Stimulated activated naive CD8-positive, alpha-beta T cell treated with anti-CD3 and anti-CD28 coated beads, Interleukin-15, Interleukin-2, amounts not matched to agents 100 ng/mL and 50 ng/mL, for 24 hours (primary cell): ENCODE measurements around the gene EGLN3.
A peak's percentile ranks its signal among the peaks of the same experiment; 100 is the strongest.

Experiments used
- H3K27ac Mint-ChIP-seq: one replicate; pipeline ENCODE4 v1.8.0; 2021; ENCODE audit warnings: mild to moderate bottlenecking, mixed read lengths
- H3K27me3 Mint-ChIP-seq: one replicate; pipeline ENCODE4 v1.8.0; 2021; ENCODE audit warnings: mixed read lengths
- H3K36me3 Mint-ChIP-seq: one replicate; pipeline ENCODE4 v1.8.0; 2021; ENCODE audit warnings: low read depth, mixed read lengths
- H3K4me1 Mint-ChIP-seq: one replicate; pipeline ENCODE4 v1.8.0; 2021; ENCODE audit warnings: low read depth, mixed read lengths
- H3K4me3 Mint-ChIP-seq: one replicate; pipeline ENCODE4 v1.8.0; 2021; ENCODE audit warnings: mild to moderate bottlenecking, mixed read lengths
- H3K9me3 Mint-ChIP-seq: one replicate; pipeline ENCODE4 v1.8.0; 2021; ENCODE audit warnings: mixed read lengths

The EGLN3 gene

DNA sequence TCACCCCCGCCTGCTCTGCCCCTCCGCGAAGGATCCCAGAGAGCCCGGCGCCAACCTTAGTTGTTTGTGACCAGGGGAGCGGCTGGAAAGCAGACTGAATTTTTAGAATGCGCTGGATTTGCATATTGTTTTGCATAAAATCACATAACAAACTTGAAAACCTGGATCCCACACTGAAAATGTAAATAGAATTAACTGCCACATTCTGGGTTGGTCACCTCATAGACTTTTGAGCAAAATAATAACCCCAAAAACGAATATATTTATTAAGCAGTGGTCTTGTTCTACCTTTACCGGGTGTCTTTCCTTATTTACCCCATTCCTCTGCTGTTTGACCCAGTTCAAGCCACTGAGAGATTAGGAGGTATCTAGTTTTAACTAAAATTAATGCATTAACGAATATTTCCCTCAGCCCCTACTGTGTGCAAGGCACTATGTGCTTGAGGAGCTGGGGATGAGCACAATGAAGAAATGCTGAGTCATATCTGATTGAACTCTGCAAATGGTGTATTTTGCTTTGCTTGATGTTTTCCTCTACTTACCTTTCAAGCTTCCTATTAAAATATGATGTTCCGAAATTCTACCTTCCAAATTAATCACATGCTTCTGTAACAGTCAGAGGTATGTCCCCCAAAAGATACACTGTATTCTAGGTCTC is 438 bp upstream of the EGLN3 start:
- Mint-ChIP-seq H3K27ac (no peak overlapping the region), H3K4me1 (peaks cover 21% of the 10 kb centered on the region), H3K9me3 (no peaks in the 10 kb centered on the region), H3K27me3 (peaks cover 73% of the 10 kb centered on the region), H3K4me3 (peak overlapping the region; percentile 84), H3K36me3 (no peaks in the 10 kb centered on the region)

- Mint-ChIP-seq H3K4me3 (peak overlapping the region; percentile 84), H3K27ac (no peak overlapping the region), H3K27me3 (peaks cover 62% of the 10 kb centered on the region), H3K4me1 (peaks cover 21% of the 10 kb centered on the region), H3K36me3 (no peaks in the 10 kb centered on the region), H3K9me3 (no peaks in the 10 kb centered on the region)
Observed at GRCh38 chr14:33949411-33949893, 1.4 kb downstream of the EGLN3 start.

DNA sequence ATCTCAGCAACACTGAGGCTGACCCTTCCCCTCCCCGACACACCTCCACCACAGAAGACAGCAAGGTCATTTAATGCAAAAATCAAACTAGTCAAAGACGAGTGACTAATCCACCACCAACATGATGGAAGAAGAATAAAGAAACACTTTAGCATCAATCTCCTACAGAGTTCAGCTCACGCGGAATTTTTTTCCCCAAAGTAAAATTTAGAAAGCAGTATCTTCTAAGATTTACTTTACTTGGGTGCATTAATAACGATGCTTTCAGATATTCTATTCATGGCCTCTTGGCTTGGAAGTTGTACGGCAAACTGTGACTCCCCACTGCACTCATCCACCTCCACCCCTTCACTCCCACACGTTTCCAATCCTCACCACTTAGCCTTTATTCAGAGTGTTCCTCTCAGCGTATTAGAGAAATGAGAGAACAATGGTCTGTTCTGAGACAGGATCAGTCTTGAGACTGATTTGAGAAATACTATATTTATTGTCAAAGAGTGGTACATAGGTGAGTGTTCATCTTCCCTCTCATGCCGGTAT is 1.9 kb downstream of the EGLN3 start:
- Mint-ChIP-seq H3K27me3 (peaks cover 57% of the 10 kb centered on the region), H3K36me3 (no peaks in the 10 kb centered on the region), H3K4me3 (peak overlapping the region; percentile 84), H3K27ac (no peak overlapping the region), H3K4me1 (peaks cover 21% of the 10 kb centered on the region), H3K9me3 (no peaks in the 10 kb centered on the region)

DNA sequence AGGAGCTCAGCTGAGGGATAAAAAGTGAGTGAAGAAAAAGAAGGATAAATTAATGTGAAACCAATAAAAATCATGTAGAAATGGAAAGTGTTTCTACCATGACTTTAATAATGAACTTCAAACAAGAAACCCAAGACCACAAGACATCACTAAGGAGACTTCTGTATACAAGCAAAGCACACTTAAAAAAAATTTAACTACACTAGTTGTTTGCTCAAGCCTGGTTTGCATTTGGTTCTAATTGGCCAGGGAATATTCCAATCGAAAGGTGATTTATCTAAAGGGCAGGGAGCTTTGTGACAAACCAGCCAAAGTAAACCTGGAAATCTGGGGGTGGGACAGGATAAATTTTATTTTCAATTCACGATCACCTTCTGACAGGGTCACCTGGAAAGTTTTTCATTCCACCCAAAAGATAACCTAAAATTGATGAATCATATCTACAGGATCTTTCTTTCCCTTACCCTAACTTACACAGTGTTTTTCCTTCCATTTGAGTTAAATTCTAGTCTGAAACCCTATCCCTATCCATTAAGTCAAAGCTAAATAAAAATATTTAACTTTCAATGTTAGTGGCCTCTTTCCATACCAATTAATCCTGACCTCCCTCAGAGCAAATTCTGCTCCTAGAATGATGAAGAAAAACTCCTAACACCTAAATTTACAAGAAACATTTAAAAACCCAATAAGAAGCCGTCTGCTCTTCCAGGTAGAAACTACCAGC is 2.6 kb downstream of the EGLN3 start:
- H3K36me3 Mint-ChIP-seq = no peaks in the 10 kb centered on the region
- H3K27me3 Mint-ChIP-seq = peaks cover 52% of the 10 kb centered on the region
- peak overlapping the region; percentile 5 for H3K4me3 Mint-ChIP-seq
- H3K27ac Mint-ChIP-seq = no peak overlapping the region
- H3K9me3 Mint-ChIP-seq = no peaks in the 10 kb centered on the region
- H3K4me1 Mint-ChIP-seq = peaks cover 21% of the 10 kb centered on the region

DNA sequence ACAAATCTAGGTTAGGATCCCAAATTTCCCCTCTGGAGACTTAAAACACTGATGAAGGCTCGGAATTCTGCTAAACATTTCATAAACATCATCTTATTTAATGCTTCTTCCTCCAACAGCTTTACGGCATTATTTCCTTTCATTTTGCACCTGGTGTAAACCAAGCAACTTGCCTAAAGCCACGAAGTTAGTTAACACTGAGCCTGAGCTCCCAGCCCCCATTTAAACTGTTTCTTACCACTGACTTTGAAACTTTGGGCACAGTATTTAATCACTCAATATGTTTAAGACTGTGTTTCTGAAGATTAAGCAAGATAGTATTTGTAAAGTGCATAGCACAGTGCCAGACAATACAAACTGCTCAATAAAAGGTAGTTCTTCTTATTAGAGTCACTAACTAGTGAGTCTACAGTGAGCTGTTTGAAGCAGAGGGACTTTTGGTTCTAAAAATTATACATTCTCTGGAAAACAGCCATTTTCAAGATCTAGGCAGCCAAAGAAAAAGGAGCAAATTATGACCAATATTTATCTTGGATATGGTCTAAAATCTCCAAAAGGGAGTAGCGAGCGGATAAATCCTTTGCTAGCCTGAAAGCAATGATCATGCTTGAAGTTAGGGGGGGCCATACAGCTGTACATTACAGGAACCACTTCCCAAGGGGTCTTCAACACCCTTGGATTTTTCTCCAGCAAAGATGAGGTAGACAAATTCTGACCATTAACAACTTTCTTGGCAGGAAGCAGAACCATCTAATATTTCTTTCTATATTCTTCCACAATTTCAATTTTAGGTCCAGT is 4.0 kb downstream of the EGLN3 start:
- H3K9me3 Mint-ChIP-seq = no peaks in the 10 kb centered on the region
- H3K4me3 Mint-ChIP-seq = peak overlapping the region; percentile 14
- peaks cover 21% of the 10 kb centered on the region for H3K4me1 Mint-ChIP-seq
- no peaks in the 10 kb centered on the region for H3K36me3 Mint-ChIP-seq
- peaks cover 41% of the 10 kb centered on the region for H3K27me3 Mint-ChIP-seq
- H3K27ac Mint-ChIP-seq = no peak overlapping the region

DNA sequence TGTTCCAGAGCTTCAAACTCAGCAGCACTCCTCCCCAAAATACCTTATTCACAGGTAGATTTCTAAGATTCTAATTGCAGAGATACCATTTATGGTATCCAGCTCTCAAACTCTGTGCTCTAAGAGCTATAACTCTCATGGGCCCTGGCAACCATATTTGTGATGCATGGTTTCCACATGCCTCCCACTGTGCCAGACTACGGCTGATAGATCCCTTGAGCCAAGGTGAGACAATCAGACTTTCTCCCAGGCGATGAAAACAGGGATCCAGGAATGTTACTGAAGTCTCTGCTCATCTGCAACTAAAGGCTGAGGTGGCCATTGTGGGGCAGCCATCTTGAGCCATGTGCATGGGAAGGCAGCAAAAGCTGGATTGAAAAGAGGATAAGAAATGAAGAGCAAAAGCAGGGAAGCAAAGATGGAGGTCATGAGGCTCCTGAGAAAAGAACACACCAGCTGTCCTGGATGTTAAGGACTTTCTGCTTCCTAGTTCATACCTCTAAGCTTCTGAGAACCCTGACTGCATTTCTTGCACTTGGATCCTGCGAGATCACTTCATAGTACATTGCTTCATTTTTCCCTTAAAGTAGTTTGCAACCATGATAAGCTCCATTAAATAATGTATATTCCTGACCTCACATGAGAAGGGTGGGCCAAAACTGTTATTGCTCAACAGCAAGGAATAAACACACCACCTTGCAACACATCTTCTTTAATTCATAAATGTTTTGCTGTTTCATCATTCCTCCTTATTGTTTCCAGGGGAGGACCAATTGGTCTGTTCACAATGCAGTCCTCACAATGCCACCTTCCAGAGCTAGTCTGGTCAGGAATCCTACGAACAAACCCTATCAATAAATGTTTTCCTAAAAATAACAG is 5.4 kb downstream of the EGLN3 start:
- peaks cover 13% of the 10 kb centered on the region for H3K4me1 Mint-ChIP-seq
- no peak overlapping the region for H3K4me3 Mint-ChIP-seq
- H3K9me3 Mint-ChIP-seq = no peaks in the 10 kb centered on the region
- H3K27ac Mint-ChIP-seq = no peak overlapping the region
- peaks cover 30% of the 10 kb centered on the region for H3K27me3 Mint-ChIP-seq
- no peaks in the 10 kb centered on the region for H3K36me3 Mint-ChIP-seq

DNA sequence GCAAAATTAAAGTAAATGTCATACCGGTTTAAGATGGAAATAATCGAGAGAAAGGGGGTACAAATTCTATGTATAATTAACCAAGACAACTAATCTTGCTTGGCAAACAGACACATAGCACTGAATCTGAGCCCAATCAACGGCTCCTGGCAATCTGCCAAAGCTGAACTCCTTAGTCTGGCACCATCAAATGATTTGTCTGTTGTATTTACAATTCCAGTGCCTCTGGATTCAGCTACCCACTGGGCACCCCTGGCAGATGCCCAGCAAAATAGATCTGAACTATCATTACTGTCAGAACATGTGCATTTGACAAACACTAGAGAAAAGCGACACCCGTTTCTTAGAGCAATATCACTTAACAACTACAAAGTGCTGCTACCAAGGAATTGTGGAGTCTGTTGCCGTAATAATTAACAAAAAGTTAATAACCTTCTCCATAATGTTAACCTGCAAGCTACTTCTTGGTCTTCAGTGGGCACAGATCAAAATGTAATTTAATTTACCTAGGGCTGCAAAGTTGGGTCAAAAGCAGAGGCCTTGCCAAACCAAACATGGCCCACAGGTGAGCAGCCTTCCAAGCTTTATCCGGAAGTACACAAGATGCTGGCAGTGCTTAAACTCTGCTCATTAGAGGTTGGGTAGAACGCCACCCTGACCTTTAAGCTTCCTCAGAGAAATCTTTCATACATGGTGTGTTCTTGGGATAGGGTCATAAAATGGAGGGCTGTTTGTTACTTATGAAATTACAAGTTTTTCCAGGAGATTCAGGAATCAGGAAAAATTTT is 7.6 kb downstream of the EGLN3 start:
- peaks cover 13% of the 10 kb centered on the region for H3K27me3 Mint-ChIP-seq
- no peak overlapping the region for H3K27ac Mint-ChIP-seq
- H3K9me3 Mint-ChIP-seq = no peaks in the 10 kb centered on the region
- H3K4me3 Mint-ChIP-seq = no peak overlapping the region
- no peaks in the 10 kb centered on the region for H3K36me3 Mint-ChIP-seq
- no peaks in the 10 kb centered on the region for H3K4me1 Mint-ChIP-seq

DNA sequence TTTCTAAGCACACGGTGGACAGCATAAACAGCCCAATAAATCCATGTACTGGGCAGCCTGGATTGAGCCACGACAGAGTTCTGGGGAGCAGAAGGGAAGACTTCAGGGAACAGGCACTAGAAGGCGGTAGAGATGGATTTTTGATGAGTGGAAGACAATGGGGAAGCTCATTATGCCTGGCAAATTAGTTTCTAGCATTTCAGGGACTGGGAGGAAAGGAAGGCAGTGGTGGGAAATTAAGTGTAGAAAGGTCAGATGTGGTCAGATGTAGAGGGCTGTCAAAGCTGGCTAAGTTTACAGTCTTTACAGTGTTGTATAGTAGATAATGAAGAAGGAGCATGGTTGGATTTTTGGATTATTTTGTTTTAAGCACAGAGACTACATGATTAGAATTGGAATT is 9.2 kb downstream of the EGLN3 start:
- H3K9me3 Mint-ChIP-seq = no peaks in the 10 kb centered on the region
- H3K27ac Mint-ChIP-seq = no peak overlapping the region
- H3K27me3 Mint-ChIP-seq = peaks cover 3% of the 10 kb centered on the region
- no peak overlapping the region for H3K4me3 Mint-ChIP-seq
- H3K4me1 Mint-ChIP-seq = no peaks in the 10 kb centered on the region
- H3K36me3 Mint-ChIP-seq = no peaks in the 10 kb centered on the region

DNA sequence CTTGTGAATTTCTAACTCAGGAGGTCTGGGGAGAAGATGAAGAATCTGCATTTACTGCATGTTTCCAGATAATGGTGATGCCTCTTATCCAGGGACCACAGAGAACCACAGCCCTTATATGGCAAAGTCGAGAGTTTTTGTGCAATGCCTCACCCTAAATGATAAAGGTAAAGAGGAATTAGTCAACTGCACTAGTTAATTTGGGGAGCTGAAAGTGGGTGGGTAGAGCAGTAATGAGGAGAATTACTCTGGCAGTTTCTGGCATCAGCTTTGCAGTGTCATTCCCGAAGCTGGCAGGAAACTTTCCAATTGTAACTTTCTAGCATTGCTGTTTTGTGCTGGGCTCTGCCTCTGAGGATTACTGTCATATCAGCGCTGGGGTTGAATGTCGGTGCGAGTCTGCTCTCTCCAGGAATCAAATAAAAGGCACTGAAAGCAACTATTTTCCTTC is 10.3 kb downstream of the EGLN3 start:
- Mint-ChIP-seq H3K4me3 (no peak overlapping the region), H3K4me1 (no peaks in the 10 kb centered on the region), H3K27me3 (no peaks in the 10 kb centered on the region), H3K27ac (no peak overlapping the region), H3K9me3 (no peaks in the 10 kb centered on the region), H3K36me3 (no peaks in the 10 kb centered on the region)

GRCh38 chr14:33938131-33938949 is 12.5 kb downstream of the EGLN3 start:
- Mint-ChIP-seq H3K27ac (no peak overlapping the region), H3K36me3 (no peaks in the 10 kb centered on the region), H3K4me1 (no peaks in the 10 kb centered on the region), H3K4me3 (no peak overlapping the region), H3K9me3 (no peaks in the 10 kb centered on the region), H3K27me3 (no peaks in the 10 kb centered on the region)

GRCh38 chr14:33936391-33936790 is 14.5 kb downstream of the EGLN3 start:
- H3K36me3 Mint-ChIP-seq = no peaks in the 10 kb centered on the region
- no peak overlapping the region for H3K4me3 Mint-ChIP-seq
- no peaks in the 10 kb centered on the region for H3K27me3 Mint-ChIP-seq
- no peaks in the 10 kb centered on the region for H3K4me1 Mint-ChIP-seq
- H3K27ac Mint-ChIP-seq = no peak overlapping the region
- no peaks in the 10 kb centered on the region for H3K9me3 Mint-ChIP-seq

GRCh38 chr14:33934938-33935337 is 15.9 kb downstream of the EGLN3 start:
- Mint-ChIP-seq H3K27me3 (no peaks in the 10 kb centered on the region), H3K27ac (no peak overlapping the region), H3K4me1 (no peaks in the 10 kb centered on the region), H3K4me3 (no peak overlapping the region), H3K36me3 (no peaks in the 10 kb centered on the region), H3K9me3 (no peaks in the 10 kb centered on the region)
